Natural killer cell (primary cell): ENCODE measurements around the gene RBM14. TPM values are rescaled to one million over a fixed set of nuclear protein-coding genes. Genes with fewer than 3 reads are reported as not detected.
"Not testable (repeated sequence)": the region's sequence is repeated elsewhere in the genome, so short reads cannot be mapped to it uniquely, and the experiment has no call there.

Experiments used
- ATAC-seq, 3 donors: fragments of 150-1000 bp in 2 of 3; fragments of 200-7000 bp in 1 of 3; cut with Tn5 transposase; 1 replicate in 1 of 3; 2 replicates in 2 of 3; pipeline ENCODE4 v1.10.0; 2021; ENCODE audit warnings: mild to moderate bottlenecking in 2 of 3, moderate library complexity in 2 of 3
- DNase-seq, 2 donors: peaks; one replicate each; pipeline versions ENCODE4 v3.0.0 to v3.0.0-alpha.2; 2013 to 2021; ENCODE audit warnings: mixed read lengths in 1 of 2
- H3K27ac ChIP-seq: one replicate; pipeline ENCODE4 v1.5.1; 2013; ENCODE audit warnings: mild to moderate bottlenecking, low read length
- H3K27me3 ChIP-seq: one replicate; pipeline ENCODE4 v1.6.1; 2013; ENCODE audit warnings: low read length; ENCODE audit not compliant: control insufficient read depth, insufficient read depth
- H3K36me3 ChIP-seq: one replicate; pipeline ENCODE4 v1.6.1; 2013; ENCODE audit warnings: low read length; ENCODE audit not compliant: control insufficient read depth, insufficient read depth
- H3K4me1 ChIP-seq: one replicate; pipeline ENCODE4 v1.6.1; 2013; ENCODE audit warnings: low read length; ENCODE audit not compliant: control insufficient read depth, insufficient read depth
- H3K4me3 ChIP-seq: one replicate; pipeline ENCODE4 v1.5.1; 2013; ENCODE audit warnings: low read length
- H3K9me3 ChIP-seq: one replicate; pipeline ENCODE4 v1.6.1; 2013; ENCODE audit warnings: low read length; ENCODE audit not compliant: control insufficient read depth, insufficient read depth
- H3K27ac Mint-ChIP-seq, 2 donors: one replicate each; pipeline ENCODE4 v1.8.0; 2022; ENCODE audit warnings: mild to moderate bottlenecking in 2 of 2, mixed read lengths in 2 of 2, moderate library complexity in 1 of 2
- H3K27me3 Mint-ChIP-seq, 2 donors: one replicate each; pipeline ENCODE4 v1.8.0; 2022; ENCODE audit warnings: low read depth in 2 of 2, mixed read lengths in 2 of 2
- H3K36me3 Mint-ChIP-seq: one replicate; pipeline ENCODE4 v1.8.0; 2022; ENCODE audit warnings: mixed read lengths
- H3K4me1 Mint-ChIP-seq, 2 donors: one replicate each; pipeline ENCODE4 v1.8.0; 2022; ENCODE audit warnings: mixed read lengths in 2 of 2
- H3K4me3 Mint-ChIP-seq: one replicate; pipeline ENCODE4 v1.8.0; 2022; ENCODE audit warnings: mild to moderate bottlenecking, moderate library complexity, mixed read lengths
- H3K9me3 Mint-ChIP-seq, 2 donors: one replicate each; pipeline ENCODE4 v1.8.0; 2022; ENCODE audit warnings: mixed read lengths in 2 of 2
- whole genome bisulfite sequencing: methylation state at CpG from one replicate; pipeline ENCODE4 v1.1.7; 2013; ENCODE audit warnings: missing lambda C conversion rate; ENCODE audit not compliant: insufficient coverage; 5-methylcytosine and 5-hydroxymethylcytosine counted together
- intact Hi-C: fragments of 100-400 bp; cut with micrococcal nuclease; formaldehyde crosslinking; loops from one replicate; pipeline ENCODE4 v1.14.2; 2022
- total RNA-seq, 4 donors: library from RNA; stranded (reverse); fragments of 120-200 nt in 1 of 4; gene quantifications; one replicate each; pipeline versions ENCODE4 v1.2.3 to v1.2.4, GENCODE V29; 2013 to 2022
- TF ChIP-seq, protein P1 (sequence below): fragments of 200-600 bp; IDR thresholded peaks from one replicate; pipeline ENCODE4 v1.8.0; 2022; ENCODE audit warnings: antibody characterized with exemption

Gene RBM14
- total RNA-seq, 3 donors from 2014 or later (not counting 1 experiment from before 2014, with no cell fraction given) = 289 to 325 (median 307) TPM

DNA sequence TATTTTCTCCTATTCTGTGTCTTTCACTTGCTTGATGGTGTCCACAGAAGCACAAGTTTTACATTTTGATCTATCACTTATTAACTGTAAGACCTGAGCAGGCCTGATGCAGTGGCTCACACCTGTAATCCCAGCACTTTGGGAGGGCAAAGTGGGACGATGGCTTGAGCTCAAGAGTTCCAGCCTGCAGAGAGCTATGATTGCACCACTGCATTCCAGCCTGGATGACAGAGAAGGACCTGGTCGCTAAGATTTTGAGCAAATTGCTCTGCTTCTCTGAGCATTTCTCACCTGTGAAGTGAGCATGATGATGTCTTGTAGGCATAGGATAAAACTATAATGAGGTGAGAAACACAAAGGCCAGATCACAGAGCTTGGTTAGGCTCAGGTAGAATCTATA lies 30.3 kb upstream of the RBM14 start:
- ATAC-seq (no peak), DNase-seq (no peak)
- Mint-ChIP-seq H3K4me3 (no peak overlapping the region), H3K27ac (no peak overlapping the region), H3K9me3 (peaks cover 0 to 5% of the 10 kb centered on the region in 2 donors), H3K4me1 (no peaks in the 10 kb centered on the region), H3K36me3 (no peaks in the 10 kb centered on the region), H3K27me3 (no peaks in the 10 kb centered on the region)
- WGBS = 89% methylated on average over 2 of the region's 2 CpGs
- H3K36me3 ChIP-seq = no peaks in the 10 kb centered on the region
- no peaks in the 10 kb centered on the region for H3K9me3 ChIP-seq
- no peak overlapping the region for H3K27ac ChIP-seq
- no peak overlapping the region for H3K4me3 ChIP-seq
- no peaks in the 10 kb centered on the region for H3K4me1 ChIP-seq
- intact Hi-C loops = no loop called here
- no peaks in the 10 kb centered on the region for H3K27me3 ChIP-seq
- TF ChIP-seq, protein P1, sequence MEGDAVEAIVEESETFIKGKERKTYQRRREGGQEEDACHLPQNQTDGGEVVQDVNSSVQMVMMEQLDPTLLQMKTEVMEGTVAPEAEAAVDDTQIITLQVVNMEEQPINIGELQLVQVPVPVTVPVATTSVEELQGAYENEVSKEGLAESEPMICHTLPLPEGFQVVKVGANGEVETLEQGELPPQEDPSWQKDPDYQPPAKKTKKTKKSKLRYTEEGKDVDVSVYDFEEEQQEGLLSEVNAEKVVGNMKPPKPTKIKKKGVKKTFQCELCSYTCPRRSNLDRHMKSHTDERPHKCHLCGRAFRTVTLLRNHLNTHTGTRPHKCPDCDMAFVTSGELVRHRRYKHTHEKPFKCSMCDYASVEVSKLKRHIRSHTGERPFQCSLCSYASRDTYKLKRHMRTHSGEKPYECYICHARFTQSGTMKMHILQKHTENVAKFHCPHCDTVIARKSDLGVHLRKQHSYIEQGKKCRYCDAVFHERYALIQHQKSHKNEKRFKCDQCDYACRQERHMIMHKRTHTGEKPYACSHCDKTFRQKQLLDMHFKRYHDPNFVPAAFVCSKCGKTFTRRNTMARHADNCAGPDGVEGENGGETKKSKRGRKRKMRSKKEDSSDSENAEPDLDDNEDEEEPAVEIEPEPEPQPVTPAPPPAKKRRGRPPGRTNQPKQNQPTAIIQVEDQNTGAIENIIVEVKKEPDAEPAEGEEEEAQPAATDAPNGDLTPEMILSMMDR = no peak

- peaks cover 18 to 21% of the 10 kb centered on the region in 2 donors for H3K4me1 Mint-ChIP-seq
- H3K9me3 Mint-ChIP-seq, ATAC-seq, H3K27ac Mint-ChIP-seq, DNase-seq, H3K4me3 ChIP-seq, H3K27me3 ChIP-seq, H3K36me3 Mint-ChIP-seq, H3K27ac ChIP-seq, intact Hi-C loops, H3K9me3 ChIP-seq, H3K27me3 Mint-ChIP-seq, H3K36me3 ChIP-seq, H3K4me3 Mint-ChIP-seq: not testable (repeated sequence)
- 81% methylated on average over 2 of the region's 2 CpGs for WGBS
- H3K4me1 ChIP-seq = peaks cover 19% of the 10 kb centered on the region
These were observed 27.1 kb upstream of the RBM14 start for GRCh38 chr11:66589315-66589714.

DNA sequence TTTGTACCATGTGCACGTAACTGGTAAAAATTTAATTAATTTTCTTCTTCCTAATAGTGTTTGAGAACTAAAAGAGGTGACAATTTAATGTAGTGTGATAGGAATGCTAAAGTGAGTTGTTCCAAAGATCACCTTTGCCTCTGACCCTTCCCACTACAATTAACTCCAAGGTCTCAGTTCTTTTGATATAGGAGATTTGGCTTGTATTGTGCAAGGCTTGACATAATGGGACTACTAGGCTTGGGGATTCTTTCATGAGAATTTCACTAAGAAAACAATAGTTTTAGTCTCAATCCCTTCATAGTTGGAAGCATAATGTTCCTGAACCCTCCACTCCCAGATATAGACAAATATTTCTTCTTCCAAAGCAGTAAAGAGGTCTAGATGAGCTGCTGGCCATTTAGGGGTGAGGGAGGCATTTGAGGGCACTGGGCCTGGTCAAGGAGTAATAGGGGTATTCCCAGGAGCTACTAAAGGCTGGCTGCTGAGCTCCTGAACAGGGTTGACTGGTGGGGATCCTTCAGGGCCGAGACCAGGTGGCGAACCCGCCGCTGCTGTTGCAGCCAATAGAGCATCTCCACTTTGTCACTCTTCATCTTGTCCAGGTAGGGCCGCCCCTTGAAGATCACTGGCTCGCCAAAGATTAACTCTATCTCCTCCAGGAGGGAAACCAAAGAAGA lies 26.3 kb upstream of the RBM14 start:
- intact Hi-C loops = no loop called here
- Histone ChIP-seq H3K9me3 (no peaks in the 10 kb centered on the region), H3K27ac (no peak overlapping the region), H3K27me3 (no peaks in the 10 kb centered on the region), H3K4me1 (peaks cover 20% of the 10 kb centered on the region), H3K36me3 (no peaks in the 10 kb centered on the region), H3K4me3 (no peak overlapping the region)
- H3K27ac Mint-ChIP-seq = no peak overlapping the region
- no peak overlapping the region for H3K4me3 Mint-ChIP-seq
- H3K9me3 Mint-ChIP-seq = no peaks in the 10 kb centered on the region
- no peaks in the 10 kb centered on the region for H3K27me3 Mint-ChIP-seq
- WGBS = 88% methylated on average over 6 of the region's 7 CpGs
- peaks cover 25 to 26% of the 10 kb centered on the region in 2 donors for H3K4me1 Mint-ChIP-seq
- ATAC-seq = no peak
- TF ChIP-seq, protein P1 = no peak
- H3K36me3 Mint-ChIP-seq = no peaks in the 10 kb centered on the region
- DNase-seq = no peak

DNA sequence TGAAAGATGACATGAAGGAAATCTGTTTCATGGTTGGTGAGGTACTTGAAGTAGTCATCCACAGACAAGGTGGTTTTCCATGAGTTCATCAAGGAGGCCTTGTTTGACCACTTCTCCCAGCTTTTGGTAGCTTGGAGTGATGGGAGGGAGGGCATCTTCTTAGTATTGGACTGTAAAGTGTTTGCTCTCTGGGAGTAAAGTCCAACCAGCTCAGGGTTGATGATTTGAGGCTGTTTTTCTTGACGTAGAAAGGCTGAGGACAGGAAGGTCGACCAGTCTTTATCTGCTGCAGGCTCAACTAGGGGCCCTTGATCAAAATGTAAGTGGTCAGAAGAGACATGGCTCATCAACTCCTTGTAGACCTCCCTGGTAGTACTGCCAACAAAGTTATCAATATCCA lies 25.3 kb upstream of the RBM14 start:
- Mint-ChIP-seq H3K4me1 (peaks cover 31 to 33% of the 10 kb centered on the region in 2 donors), H3K9me3 (no peaks in the 10 kb centered on the region), H3K27ac (peak overlapping the region; percentile 98 to 100), H3K36me3 (no peaks in the 10 kb centered on the region), H3K27me3 (no peaks in the 10 kb centered on the region), H3K4me3 (peak overlapping the region; percentile 28)
- no peak for ATAC-seq
- no peak for DNase-seq
- no peak overlapping the region for H3K27ac ChIP-seq
- H3K4me3 ChIP-seq = no peak overlapping the region
- WGBS = 85% methylated on average over 2 of the region's 2 CpGs
- intact Hi-C loops = no loop called here
- no peaks in the 10 kb centered on the region for H3K27me3 ChIP-seq
- H3K4me1 ChIP-seq = peaks cover 20% of the 10 kb centered on the region
- TF ChIP-seq, protein P1 = no peak
- H3K36me3 ChIP-seq = no peaks in the 10 kb centered on the region
- no peaks in the 10 kb centered on the region for H3K9me3 ChIP-seq
